ENCODE measurements around the gene DYRK3.

The DYRK3 gene

DNA sequence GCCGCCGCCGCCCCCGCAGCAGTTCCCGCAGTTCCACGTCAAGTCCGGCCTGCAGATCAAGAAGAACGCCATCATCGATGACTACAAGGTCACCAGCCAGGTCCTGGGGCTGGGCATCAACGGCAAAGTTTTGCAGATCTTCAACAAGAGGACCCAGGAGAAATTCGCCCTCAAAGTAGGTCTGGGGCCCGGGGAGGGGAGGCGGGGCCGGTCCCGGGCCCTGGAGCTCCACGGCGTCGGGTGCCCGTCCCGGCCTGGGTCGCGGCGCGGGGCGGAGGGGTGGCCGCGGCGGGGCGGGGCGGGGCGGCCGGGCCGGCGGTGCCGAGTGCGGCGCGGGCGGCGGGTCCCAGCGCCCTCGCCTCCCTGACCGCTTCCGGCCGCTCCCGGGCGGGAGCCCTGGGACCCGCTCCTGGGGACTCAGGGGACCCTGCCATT is 50.0 kb downstream of the DYRK3 start:
- in situ Hi-C loops (cut with MboI; ENCODE audit: low pct_unique_long_range_greater_than_20kb, low sequenced_read_pairs, unreplicated experiment), result no loop called here
- peak; percentile 67 for DNase-seq (ENCODE audit: low spot score)
- TF ChIP-seq, protein P1, sequence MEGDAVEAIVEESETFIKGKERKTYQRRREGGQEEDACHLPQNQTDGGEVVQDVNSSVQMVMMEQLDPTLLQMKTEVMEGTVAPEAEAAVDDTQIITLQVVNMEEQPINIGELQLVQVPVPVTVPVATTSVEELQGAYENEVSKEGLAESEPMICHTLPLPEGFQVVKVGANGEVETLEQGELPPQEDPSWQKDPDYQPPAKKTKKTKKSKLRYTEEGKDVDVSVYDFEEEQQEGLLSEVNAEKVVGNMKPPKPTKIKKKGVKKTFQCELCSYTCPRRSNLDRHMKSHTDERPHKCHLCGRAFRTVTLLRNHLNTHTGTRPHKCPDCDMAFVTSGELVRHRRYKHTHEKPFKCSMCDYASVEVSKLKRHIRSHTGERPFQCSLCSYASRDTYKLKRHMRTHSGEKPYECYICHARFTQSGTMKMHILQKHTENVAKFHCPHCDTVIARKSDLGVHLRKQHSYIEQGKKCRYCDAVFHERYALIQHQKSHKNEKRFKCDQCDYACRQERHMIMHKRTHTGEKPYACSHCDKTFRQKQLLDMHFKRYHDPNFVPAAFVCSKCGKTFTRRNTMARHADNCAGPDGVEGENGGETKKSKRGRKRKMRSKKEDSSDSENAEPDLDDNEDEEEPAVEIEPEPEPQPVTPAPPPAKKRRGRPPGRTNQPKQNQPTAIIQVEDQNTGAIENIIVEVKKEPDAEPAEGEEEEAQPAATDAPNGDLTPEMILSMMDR (IDR thresholded peaks at IDR 0.05; ENCODE audit: extremely low read depth, insufficient read depth, missing control alignments), result no peak

DNA sequence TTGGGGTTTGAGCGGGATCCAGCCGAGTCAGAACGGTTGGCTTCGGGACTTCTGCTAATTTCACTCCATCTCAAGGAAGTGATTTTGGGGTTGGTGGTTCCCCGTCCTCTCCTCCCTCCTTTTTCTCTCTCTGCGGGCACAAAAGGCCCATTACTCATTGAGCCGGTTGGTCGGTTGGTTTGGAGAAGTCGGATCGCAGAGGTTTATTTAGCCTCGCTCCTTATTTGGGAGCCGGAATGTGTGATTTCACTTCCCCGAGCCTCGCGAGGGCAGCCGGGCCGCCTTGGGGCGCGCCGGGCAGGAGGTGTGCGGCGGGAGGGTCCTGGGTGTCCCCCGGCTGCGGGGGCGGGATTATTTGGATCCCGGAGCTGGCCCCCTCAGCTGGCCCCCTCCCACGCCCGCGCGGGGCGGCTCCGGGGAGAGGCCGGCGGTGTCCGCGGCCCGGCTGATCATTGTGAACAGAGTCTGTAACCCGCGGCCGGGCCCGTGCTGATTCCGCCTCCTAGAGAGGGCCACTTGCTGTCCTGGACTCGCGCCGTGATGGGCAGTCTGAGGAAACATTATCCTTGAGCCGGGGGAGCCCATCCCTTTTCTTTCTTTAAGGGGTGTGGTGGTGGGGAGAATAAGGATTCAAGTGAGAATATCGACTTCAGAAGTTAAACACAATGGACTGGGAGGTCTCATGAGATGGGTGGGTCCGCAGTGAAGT is 50.6 kb downstream of the DYRK3 start:
- in situ Hi-C loops (cut with MboI; ENCODE audit: low pct_unique_long_range_greater_than_20kb, low sequenced_read_pairs, unreplicated experiment), result no loop called here
- peak; percentile 77 for DNase-seq (ENCODE audit: low spot score)
- TF ChIP-seq, protein P1 (IDR thresholded peaks at IDR 0.05; ENCODE audit: extremely low read depth, insufficient read depth, missing control alignments), result no peak

DNA sequence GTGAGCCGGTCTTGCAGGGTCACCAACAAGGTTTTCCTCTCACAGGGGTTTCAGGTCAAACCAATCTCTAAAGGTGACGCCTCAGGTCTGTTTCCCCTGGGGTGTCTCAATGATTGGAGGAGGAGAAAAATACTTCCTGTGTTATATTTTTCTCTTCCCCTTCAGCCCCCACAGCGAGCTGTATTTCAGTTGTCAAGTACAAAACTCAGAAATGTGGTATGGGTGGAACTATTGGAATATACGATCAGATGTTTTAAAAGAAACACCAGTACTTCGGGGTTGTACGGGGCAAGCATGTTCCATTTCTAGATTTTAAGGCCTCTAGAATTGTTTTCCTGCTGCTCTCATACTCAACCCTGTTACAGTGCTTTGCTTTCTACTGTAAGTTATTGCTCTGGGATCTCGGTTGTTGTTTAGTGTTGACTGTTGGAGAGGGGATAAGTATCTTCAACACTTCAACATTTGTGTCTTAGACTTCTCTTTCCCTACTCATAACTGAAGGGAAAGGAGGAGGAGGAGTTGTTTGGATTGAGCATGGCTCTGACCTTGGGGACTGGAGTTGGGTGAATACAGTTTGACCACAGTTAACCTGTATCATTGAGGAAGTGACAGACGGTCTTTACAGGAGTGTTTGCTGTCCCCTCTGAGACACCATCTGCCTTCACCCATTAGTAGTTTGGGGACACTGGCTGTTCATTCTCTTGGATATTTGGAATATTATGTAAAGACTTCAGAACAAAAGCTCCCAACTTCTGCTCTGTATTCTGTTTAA is 51.3 kb downstream of the DYRK3 start:
- in situ Hi-C loops (cut with MboI; ENCODE audit: low pct_unique_long_range_greater_than_20kb, low sequenced_read_pairs, unreplicated experiment), result no loop called here
- TF ChIP-seq, protein P1 (IDR thresholded peaks at IDR 0.05; ENCODE audit: extremely low read depth, insufficient read depth, missing control alignments), result no peak
- peak; percentile 78 for DNase-seq (ENCODE audit: low spot score)

DNA sequence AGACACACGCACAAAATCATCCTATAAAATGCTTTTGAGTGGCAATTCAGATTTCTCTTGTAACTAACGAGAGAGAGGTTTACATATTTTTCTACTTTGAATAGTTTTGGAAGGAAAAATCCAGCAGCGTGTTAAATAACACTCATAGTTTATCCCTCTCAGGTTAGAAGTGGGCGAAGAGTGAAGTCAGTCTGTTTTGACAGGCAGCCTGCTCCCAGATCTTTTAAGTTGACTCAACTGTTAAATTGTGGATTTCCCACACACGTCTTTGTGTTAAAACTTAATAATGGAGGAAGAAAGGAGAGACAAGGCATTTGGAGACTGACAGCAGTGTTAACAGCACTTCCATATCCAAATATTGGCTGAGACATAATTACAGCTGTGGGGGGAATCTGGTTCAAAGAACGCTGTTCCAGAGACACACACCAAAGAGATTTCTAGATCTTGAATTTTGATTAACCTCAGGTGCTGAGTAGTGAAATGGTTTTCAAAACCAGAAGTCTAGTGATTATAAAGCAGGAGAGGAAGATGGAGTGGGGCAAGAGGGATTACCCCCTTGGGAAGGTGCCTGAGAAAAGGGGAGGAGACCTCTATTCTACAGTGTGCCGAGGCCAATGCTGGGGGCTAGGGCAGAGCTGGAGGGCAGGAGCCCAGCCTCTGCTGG is 52.0 kb downstream of the DYRK3 start:
- TF ChIP-seq, protein P1 (IDR thresholded peaks at IDR 0.05; ENCODE audit: extremely low read depth, insufficient read depth, missing control alignments), result no peak
- DNase-seq (ENCODE audit: low spot score), result no peak
- in situ Hi-C loops (cut with MboI; ENCODE audit: low pct_unique_long_range_greater_than_20kb, low sequenced_read_pairs, unreplicated experiment), result no loop called here

DNA sequence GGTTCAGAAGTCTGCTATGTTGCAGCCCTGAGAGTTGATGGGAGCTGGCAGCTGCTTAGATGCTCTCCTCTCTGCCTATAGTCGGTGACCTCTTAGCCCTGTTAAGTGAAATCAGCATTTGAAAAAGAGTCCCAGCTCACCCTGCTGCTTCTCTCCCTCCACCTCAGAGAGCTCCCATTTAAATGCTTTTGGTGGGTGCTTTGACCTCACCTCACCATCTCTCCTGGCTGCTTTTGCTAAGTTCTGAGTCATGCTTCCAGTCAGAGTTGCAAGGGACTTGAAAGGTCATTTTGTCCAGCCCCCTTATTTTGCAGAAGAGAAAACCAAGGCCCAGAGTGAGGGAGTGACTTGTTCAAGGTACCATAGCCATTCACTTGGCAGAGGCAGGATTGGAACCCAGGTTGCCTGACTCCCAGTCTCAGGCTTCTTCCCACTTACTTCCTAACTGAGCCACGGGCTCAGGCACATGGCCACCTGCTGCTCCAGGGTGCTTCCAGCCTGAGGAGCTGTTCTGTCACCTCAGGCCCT is 52.6 kb downstream of the DYRK3 start:
- TF ChIP-seq, protein P1 (IDR thresholded peaks at IDR 0.05; ENCODE audit: extremely low read depth, insufficient read depth, missing control alignments), result no peak
- no peak for DNase-seq (ENCODE audit: low spot score)
- in situ Hi-C loops (cut with MboI; ENCODE audit: low pct_unique_long_range_greater_than_20kb, low sequenced_read_pairs, unreplicated experiment), result no loop called here

DNA sequence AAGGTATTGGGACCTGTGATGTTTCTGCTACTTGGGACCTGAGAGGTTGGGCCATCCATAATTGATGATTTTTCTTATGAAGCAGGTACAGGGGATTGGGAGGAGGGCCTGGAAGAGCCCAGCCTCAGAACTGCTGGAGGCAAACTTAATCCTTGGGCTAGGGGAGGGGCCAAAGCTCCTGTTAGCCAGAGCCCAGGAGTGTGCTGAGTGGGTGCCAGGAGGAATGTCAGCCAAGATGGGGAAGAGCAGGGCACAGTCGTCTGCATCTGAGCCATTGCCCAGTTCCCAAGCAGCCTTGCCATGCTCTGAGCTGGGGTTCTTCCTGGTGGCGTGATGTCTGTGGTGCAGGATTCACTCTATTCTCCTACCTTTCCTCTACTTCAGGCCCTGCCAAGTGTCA is 55.2 kb downstream of the DYRK3 start:
- in situ Hi-C loops (cut with MboI; ENCODE audit: low pct_unique_long_range_greater_than_20kb, low sequenced_read_pairs, unreplicated experiment), result no loop called here
- TF ChIP-seq, protein P1 (IDR thresholded peaks at IDR 0.05; ENCODE audit: extremely low read depth, insufficient read depth, missing control alignments), result no peak
- no peak for DNase-seq (ENCODE audit: low spot score)

All from GM13977 (cell line).